Measurements from ENCODE around the gene TOMM70. TPM values are rescaled to one million over a fixed set of nuclear protein-coding genes. Genes with fewer than 3 reads are reported as not detected.

The TOMM70 gene
- total RNA-seq, 2 experiments from 2014 or later, result 41.2 to 54.5 TPM

GRCh38 chr3:100423611-100424010 is 22.7 kb upstream of the TOMM70 start:
- H2AFZ ChIP-seq (ENCODE audit: low read length), result no peak overlapping the region
- TF ChIP-seq CTCF (conservative IDR thresholded peaks at IDR 0.05; ENCODE audit: low read length) (no peak), EZH2phosphoT487 (IDR thresholded peaks at IDR 0.05; ENCODE audit: borderline replicate concordance, low read depth, low read length) (no peak)
- no TSS peak for BruUV-seq (replicated peaks)
- no peaks in the 10 kb centered on the region for H3K36me3 ChIP-seq (ENCODE audit: insufficient read depth, low read length)
- H3K27ac ChIP-seq (ENCODE audit: low read depth, low read length, poor library complexity, severe bottlenecking), result no peak overlapping the region
- H3K4me2 ChIP-seq (ENCODE audit: low read length), result no peak overlapping the region
- H3K9me3 ChIP-seq (ENCODE audit: low read length), result no peaks in the 10 kb centered on the region
- peaks cover 6% of the 10 kb centered on the region for H3K4me1 ChIP-seq (ENCODE audit: insufficient read depth, low read length, poor library complexity, severe bottlenecking)
- ChIA-PET POLR2A (interaction anchor here (1.5 kb wide), 1 partner anchor 23 kb away, joined by 6 read pairs; the partner anchor contains the start of genes LNP1 and TOMM70), CTCF (ENCODE audit: unreplicated experiment) (no interaction called here)
- no peaks in the 10 kb centered on the region; the same call in 1 of the 2 replicates for H3K9me2 ChIP-seq (ENCODE audit: insufficient read depth, low read length)
- no peak overlapping the region for H3K4me3 ChIP-seq (ENCODE audit: low read depth, low read length, poor library complexity, severe bottlenecking)
- no peak for DNase-seq (ENCODE audit: low spot score)
- H3K79me2 ChIP-seq (ENCODE audit: insufficient read depth, low read depth, low read length), result no peaks in the 10 kb centered on the region
- intact Hi-C loops (cut with micrococcal nuclease; ENCODE audit: unreplicated experiment), result no loop called here
- no peaks in the 10 kb centered on the region; the same call in 1 of the 2 replicates for H4K20me1 ChIP-seq (ENCODE audit: insufficient read depth, low read length)

GRCh38 chr3:100420885-100421284 is 20.0 kb upstream of the TOMM70 start:
- CTCF ChIA-PET (ENCODE audit: unreplicated experiment), result no interaction called here
- POLR2A ChIA-PET, result no interaction called here
- intact Hi-C loops (cut with micrococcal nuclease; ENCODE audit: unreplicated experiment), result no loop called here
- no peaks in the 10 kb centered on the region for H3K9me3 ChIP-seq (ENCODE audit: low read length)
- H3K4me3 ChIP-seq (ENCODE audit: low read depth, low read length, poor library complexity, severe bottlenecking), result no peak overlapping the region
- no peak overlapping the region for H2AFZ ChIP-seq (ENCODE audit: low read length)
- H4K20me1 ChIP-seq (ENCODE audit: insufficient read depth, low read length), result no peaks in the 10 kb centered on the region
- peaks cover 6% of the 10 kb centered on the region for H3K4me1 ChIP-seq (ENCODE audit: insufficient read depth, low read length, poor library complexity, severe bottlenecking)
- no TSS peak for BruUV-seq (replicated peaks)
- no peaks in the 10 kb centered on the region for H3K79me2 ChIP-seq (ENCODE audit: insufficient read depth, low read depth, low read length)
- no peak for DNase-seq (ENCODE audit: low spot score)
- H3K9me2 ChIP-seq (ENCODE audit: insufficient read depth, low read length), result no peaks in the 10 kb centered on the region
- H3K4me2 ChIP-seq (ENCODE audit: low read length), result no peak overlapping the region
- no peak overlapping the region for H3K27ac ChIP-seq (ENCODE audit: low read depth, low read length, poor library complexity, severe bottlenecking)
- H3K36me3 ChIP-seq (ENCODE audit: insufficient read depth, low read length), result no peaks in the 10 kb centered on the region
- no peak for TF ChIP-seq CTCF (conservative IDR thresholded peaks at IDR 0.05; ENCODE audit: low read length)
- no peak for TF ChIP-seq EZH2phosphoT487 (IDR thresholded peaks at IDR 0.05; ENCODE audit: borderline replicate concordance, low read depth, low read length)

GRCh38 chr3:100419406-100419805 is 18.5 kb upstream of the TOMM70 start:
- intact Hi-C loops (cut with micrococcal nuclease; ENCODE audit: unreplicated experiment), result no loop called here
- Histone ChIP-seq H3K27ac (ENCODE audit: low read depth, low read length, poor library complexity, severe bottlenecking) (no peak overlapping the region), H4K20me1 (ENCODE audit: insufficient read depth, low read length) (no peaks in the 10 kb centered on the region), H3K36me3 (ENCODE audit: insufficient read depth, low read length) (no peaks in the 10 kb centered on the region), H3K79me2 (ENCODE audit: insufficient read depth, low read depth, low read length) (no peaks in the 10 kb centered on the region), H2AFZ (ENCODE audit: low read length) (no peak overlapping the region), H3K9me2 (ENCODE audit: insufficient read depth, low read length) (no peaks in the 10 kb centered on the region), H3K4me1 (ENCODE audit: insufficient read depth, low read length, poor library complexity, severe bottlenecking) (peaks cover 6% of the 10 kb centered on the region), H3K4me3 (ENCODE audit: low read depth, low read length, poor library complexity, severe bottlenecking) (no peak overlapping the region), H3K4me2 (ENCODE audit: low read length) (no peak overlapping the region), H3K9me3 (ENCODE audit: low read length) (no peaks in the 10 kb centered on the region)
- TF ChIP-seq EZH2phosphoT487 (IDR thresholded peaks at IDR 0.05; ENCODE audit: borderline replicate concordance, low read depth, low read length) (no peak), CTCF (conservative IDR thresholded peaks at IDR 0.05; ENCODE audit: low read length) (no peak)
- peak; percentile 18 for DNase-seq (ENCODE audit: low spot score)
- BruUV-seq (replicated peaks), result no TSS peak
- ChIA-PET POLR2A (interaction anchor here (0.6 to 1.9 kb wide), 3 partner anchors 18 to 86 kb away, joined by 3 to 13 read pairs (median 4); partner anchors contain the start of genes LNP1 and TOMM70), CTCF (ENCODE audit: unreplicated experiment) (no interaction called here)

Data from OCI-LY7 (cell line).